Left lung (tissue), 10 donors: ENCODE results near the gene ST6GAL1. TPM values are rescaled to one million over a fixed set of nuclear protein-coding genes. Genes with fewer than 3 reads are reported as not detected.
A peak's percentile ranks its signal among the peaks of the same experiment; 100 is the strongest.
"Not testable (repeated sequence)": the region's sequence is repeated elsewhere in the genome, so short reads cannot be mapped to it uniquely, and the experiment has no call there.

ENCODE experiments used
- ATAC-seq: fragments of 200-7000 bp; cut with Tn5 transposase; one replicate; pipeline ENCODE4 v1.9.1; 2020; ENCODE audit warnings: moderate library complexity
- DNase-seq, 4 donors: peaks; one replicate each; pipeline ENCODE4 v3.0.0-alpha.2; 2013 to 2020
- H3K27ac ChIP-seq, 2 donors: fragments of 200-600 bp; sonication (generic) in 1 of 2; one replicate each; pipeline versions ENCODE4 v1.5.0 to v1.8.0; 2020 to 2021
- H3K27me3 ChIP-seq, 2 donors: fragments of 200-600 bp; sonication (generic) in 1 of 2; one replicate each; pipeline versions ENCODE4 v1.5.0 to v1.8.0; 2020 to 2021
- H3K36me3 ChIP-seq, 2 donors: fragments of 200-600 bp; sonication (generic) in 1 of 2; one replicate each; pipeline versions ENCODE4 v1.5.0 to v1.8.0; 2020 to 2021
- H3K4me1 ChIP-seq, 2 donors: fragments of 200-600 bp; one replicate each; pipeline ENCODE4 v1.8.0; 2021
- H3K4me3 ChIP-seq, 2 donors: fragments of 200-600 bp; sonication (generic) in 1 of 2; one replicate each; pipeline versions ENCODE4 v1.5.0 to v1.8.0; 2020 to 2021; ENCODE audit warnings: mild to moderate bottlenecking in 1 of 2
- H3K9me3 ChIP-seq, 2 donors: fragments of 200-600 bp; sonication (generic) in 1 of 2; one replicate each; pipeline versions ENCODE4 v1.5.0 to v1.8.0; 2020 to 2021
- CTCF ChIP-seq, 2 donors: fragments of 200-600 bp; sonication (generic) in 1 of 2; IDR thresholded peaks; one replicate each; pipeline versions ENCODE4 v1.5.0 to v1.8.0; 2021; ENCODE audit warnings: antibody characterized with exemption in 2 of 2
- intact Hi-C, 2 donors: fragments of 100-400 bp; cut with DNase I; formaldehyde crosslinking; loops; one replicate each; pipeline versions ENCODE4 v1.11.2 to v1.14.2; 2022
- polyA plus RNA-seq, 6 donors: library from polyadenylated mRNA; unstranded; fragments of 120-200 nt; gene quantifications; one replicate each; pipeline ENCODE4 v1.2.1, GENCODE V29; 2013; ENCODE audit not compliant: insufficient read length in 6 of 6
- total RNA-seq, 2 donors: library from RNA; stranded (reverse); fragmentation: NEBNext Ultra II Directional; extraction: Animal tissue kit (Norgen Biotek cat#: 25700); gene quantifications; one replicate each; pipeline ENCODE4 v1.2.1, GENCODE V29; 2021
- donor health status: DM: no; HTN: yes; CAD: no.
- donor health status: DM: no; HTN: no; CAD: no.

The ST6GAL1 gene
- total and polyA plus RNA-seq, 8 donors, result 45.5 to 132 (median 56.2) TPM

GRCh38 chr3:186896006-186896405 is 34.3 kb upstream of the ST6GAL1 start:
- H3K27me3 ChIP-seq, result no peaks in the 10 kb centered on the region

GRCh38 chr3:186896875-186897274 is 33.5 kb upstream of the ST6GAL1 start:
- no peak for TF ChIP-seq CTCF (IDR thresholded peaks at IDR 0.05)
- ATAC-seq, result peak; percentile 60

More at GRCh38 chr3:186896006-186896405, 34.3 kb upstream of the ST6GAL1 start:
- no peak for ATAC-seq
- TF ChIP-seq CTCF (IDR thresholded peaks at IDR 0.05), result no peak
- no peaks in the 10 kb centered on the region for H3K4me1 ChIP-seq
- H3K36me3 ChIP-seq, result no peaks in the 10 kb centered on the region
- no peak for DNase-seq
- H3K27ac ChIP-seq, result no peak overlapping the region
- intact Hi-C loops, result no loop called here
- no peak overlapping the region for H3K4me3 ChIP-seq
- H3K9me3 ChIP-seq, result no peaks in the 10 kb centered on the region

GRCh38 chr3:186901135-186901734 is 29.1 kb upstream of the ST6GAL1 start:
- Histone ChIP-seq H3K4me3 (no peak overlapping the region), H3K36me3 (no peaks in the 10 kb centered on the region), H3K9me3 (peaks cover 0 to 2% of the 10 kb centered on the region in 2 donors), H3K27me3 (no peaks in the 10 kb centered on the region), H3K4me1 (no peaks in the 10 kb centered on the region), H3K27ac (no peak overlapping the region)
- TF ChIP-seq CTCF (IDR thresholded peaks at IDR 0.05), result no peak
- intact Hi-C loops, result no loop called here
- ATAC-seq, result no peak
- DNase-seq, result no peak

More at GRCh38 chr3:186896875-186897274, 33.5 kb upstream of the ST6GAL1 start:
- Histone ChIP-seq H3K27me3 (no peaks in the 10 kb centered on the region), H3K27ac (no peak overlapping the region), H3K4me1 (no peaks in the 10 kb centered on the region), H3K9me3 (no peaks in the 10 kb centered on the region), H3K36me3 (no peaks in the 10 kb centered on the region), H3K4me3 (no peak overlapping the region)
- no peak for DNase-seq
- intact Hi-C loops, result no loop called here

- Histone ChIP-seq H3K36me3 (no peaks in the 10 kb centered on the region), H3K9me3 (peaks cover 0 to 2% of the 10 kb centered on the region in 2 donors), H3K27ac (no peak overlapping the region), H3K27me3 (no peaks in the 10 kb centered on the region), H3K4me3 (no peak overlapping the region), H3K4me1 (no peaks in the 10 kb centered on the region)
- intact Hi-C loops, result no loop called here
- no peak for TF ChIP-seq CTCF (IDR thresholded peaks at IDR 0.05)
- ATAC-seq (no peak), DNase-seq (no peak)
Observed at GRCh38 chr3:186902154-186902553, 28.2 kb upstream of the ST6GAL1 start.

GRCh38 chr3:186902713-186903112 is 27.6 kb upstream of the ST6GAL1 start:
- H3K36me3 ChIP-seq, result no peaks in the 10 kb centered on the region
- H3K4me3 ChIP-seq, result no peak overlapping the region
- no peak for DNase-seq
- intact Hi-C loops, result no loop called here
- no peak for TF ChIP-seq CTCF (IDR thresholded peaks at IDR 0.05)
- no peak overlapping the region for H3K27ac ChIP-seq
- H3K9me3 ChIP-seq, result peaks cover 0 to 2% of the 10 kb centered on the region in 2 donors
- ATAC-seq, result no peak
- H3K27me3 ChIP-seq, result no peaks in the 10 kb centered on the region
- no peaks in the 10 kb centered on the region for H3K4me1 ChIP-seq

- H3K4me3 ChIP-seq, ATAC-seq, H3K36me3 ChIP-seq, DNase-seq, H3K4me1 ChIP-seq, H3K27ac ChIP-seq, H3K9me3 ChIP-seq, intact Hi-C loops, H3K27me3 ChIP-seq: not testable (repeated sequence)
Observed at GRCh38 chr3:186903676-186904075, 26.6 kb upstream of the ST6GAL1 start.

GRCh38 chr3:186907075-186907474 is 23.3 kb upstream of the ST6GAL1 start:
- intact Hi-C loops, H3K4me3 ChIP-seq, ATAC-seq, H3K27ac ChIP-seq, H3K4me1 ChIP-seq, H3K36me3 ChIP-seq, H3K9me3 ChIP-seq, H3K27me3 ChIP-seq, DNase-seq: not testable (repeated sequence)
